PFSK-1 (cell line): ENCODE measurements around the gene HMCN2.

Source experiments
- FOXP2 ChIP-seq: optimal IDR thresholded peaks from 2 replicates; pipeline ENCODE3; 2011; ENCODE audit warnings: borderline replicate concordance, control low read depth, inconsistent platforms; ENCODE audit not compliant: insufficient read depth; ENCODE audit errors: extremely low read length, extremely low read depth
- POLR2AphosphoS5 ChIP-seq: IDR thresholded peaks from 2 replicates; pipeline ENCODE4 v1.6.1; 2012; ENCODE audit warnings: low read depth, mild to moderate bottlenecking, control low read depth, low read length, moderate library complexity
- REST ChIP-seq, 2 experiments: IDR thresholded peaks; 2 replicates each; pipeline versions ENCODE4 v1.6.1 to v1.8.0; 2011 to 2012; ENCODE audit warnings: low read depth in 2 of 2, low read length in 2 of 2, control low read depth in 1 of 2, inconsistent platforms in 1 of 2, mild to moderate bottlenecking in 1 of 2, moderate library complexity in 1 of 2; ENCODE audit not compliant: insufficient read depth in 1 of 2
- SIN3A ChIP-seq: IDR thresholded peaks from 2 replicates; pipeline ENCODE4 v1.6.1; 2012; ENCODE audit warnings: mild to moderate bottlenecking, low read length, moderate library complexity, borderline replicate concordance; ENCODE audit not compliant: insufficient read depth
- TAF1 ChIP-seq: IDR thresholded peaks from 2 replicates; pipeline ENCODE4 v1.6.1; 2012; ENCODE audit warnings: low read length, control low read depth, borderline replicate concordance; ENCODE audit not compliant: insufficient read depth

Gene HMCN2

GRCh38 chr9:130334915-130335314 lies 69.4 kb downstream of the HMCN2 start:
- TF ChIP-seq FOXP2 (no peak), POLR2AphosphoS5 (no peak), TAF1 (no peak), REST (IDR thresholded peaks at IDR 0.05; ENCODE audit: insufficient read depth in 1 of 2, low read depth in 2 of 2, low read length in 2 of 2) (no peak), SIN3A (no peak)

- TF ChIP-seq REST (IDR thresholded peaks at IDR 0.05; ENCODE audit: insufficient read depth in 1 of 2, low read depth in 2 of 2, low read length in 2 of 2) (no peak), SIN3A (no peak), POLR2AphosphoS5 (no peak), TAF1 (no peak), FOXP2 (no peak)
These were observed 70.6 kb downstream of the HMCN2 start for GRCh38 chr9:130336027-130336610.

- TF ChIP-seq REST (IDR thresholded peaks at IDR 0.05; ENCODE audit: insufficient read depth in 1 of 2, low read depth in 2 of 2, low read length in 2 of 2) (no peak), FOXP2 (no peak)
These were observed 71.3 kb downstream of the HMCN2 start for GRCh38 chr9:130336885-130337284.

- TF ChIP-seq SIN3A (no peak), FOXP2 (no peak), TAF1 (no peak), REST (IDR thresholded peaks at IDR 0.05; ENCODE audit: insufficient read depth in 1 of 2, low read depth in 2 of 2, low read length in 2 of 2) (no peak), POLR2AphosphoS5 (no peak)
These were observed 71.8 kb downstream of the HMCN2 start for GRCh38 chr9:130337318-130337717.

- TF ChIP-seq REST (IDR thresholded peaks at IDR 0.05; ENCODE audit: insufficient read depth in 1 of 2, low read depth in 2 of 2, low read length in 2 of 2) (no peak), SIN3A (no peak), POLR2AphosphoS5 (no peak)
These were observed 72.3 kb downstream of the HMCN2 start for GRCh38 chr9:130337784-130338380.
